Gastroesophageal sphincter (tissue), 4 donors: Measurements from ENCODE around the gene HM13. TPM values are rescaled to one million over a fixed set of nuclear protein-coding genes. Genes with fewer than 3 reads are reported as not detected.

Experiments used
- ATAC-seq: fragments of 150-250 bp; one replicate; pipeline ENCODE4 v1.9.1; 2016; ENCODE audit warnings: mild to moderate bottlenecking, moderate library complexity
- H3K27ac ChIP-seq, 4 donors: fragments of 200-600 bp; sonication (generic) in 3 of 4; 1 replicate in 3 of 4; 2 replicates in 1 of 4; pipeline ENCODE4 v1.5.1; 2016 to 2019
- H3K27me3 ChIP-seq: fragments of 200-600 bp; sonication (generic); one replicate; pipeline ENCODE4 v1.5.1; 2019
- H3K36me3 ChIP-seq, 2 donors: fragments of 200-600 bp; sonication (generic); one replicate each; pipeline ENCODE4 v1.5.1; 2019; ENCODE audit warnings: control low read depth in 1 of 2
- H3K4me1 ChIP-seq, 3 donors: fragments of 200-600 bp; sonication (generic); 1 replicate in 2 of 3; 2 replicates in 1 of 3; pipeline ENCODE4 v1.5.1; 2016 to 2019; ENCODE audit warnings: control low read depth in 2 of 3
- H3K4me3 ChIP-seq, 2 donors: fragments of 200-600 bp; sonication (generic); one replicate each; pipeline ENCODE4 v1.5.1; 2019; ENCODE audit warnings: mild to moderate bottlenecking in 1 of 2, moderate library complexity in 1 of 2
- H3K9me3 ChIP-seq, 3 donors: fragments of 200-600 bp; sonication (generic); one replicate each; pipeline ENCODE4 v1.5.1; 2017 to 2019; ENCODE audit warnings: control low read depth in 2 of 3
- EP300 ChIP-seq: sonication (generic); formaldehyde crosslinking; IDR thresholded peaks from one replicate; pipeline ENCODE4 v1.6.1; 2017; ENCODE audit warnings: antibody characterized with exemption, mild to moderate bottlenecking
- POLR2A ChIP-seq, 2 donors: fragments of 450-650 bp; IDR thresholded peaks; one replicate each; pipeline ENCODE4 v1.6.1; 2017; ENCODE audit warnings: antibody characterized with exemption in 2 of 2, mild to moderate bottlenecking in 2 of 2, moderate library complexity in 1 of 2
- POLR2AphosphoS5 ChIP-seq: sonication (generic); formaldehyde crosslinking; IDR thresholded peaks from one replicate; pipeline ENCODE4 v1.6.1; 2017; ENCODE audit warnings: antibody characterized with exemption
- WGBS, 2 donors: methylation state at CpG; one replicate each; pipeline ENCODE4 v1.1.5; 2018; ENCODE audit warnings: low coverage in 1 of 2; 5-methylcytosine and 5-hydroxymethylcytosine counted together
- small RNA-seq, 4 donors: library from RNA; depleted of rRNA; stranded (forward); fragments of <200 nt; gene quantifications; one replicate each; pipeline ENCODE3, GENCODE V24; 2016
- total RNA-seq, 4 donors: library from RNA; depleted of rRNA; stranded (reverse); fragments of >200 nt; gene quantifications; one replicate each; pipeline ENCODE4 v1.1.0, GENCODE V29; 2016
- TF ChIP-seq, protein P1 (sequence below), 4 experiments: fragments of 200-600 bp in 2 of 4; fragments of 450-650 bp in 2 of 4; sonication (generic) in 1 of 4; IDR thresholded peaks; one replicate each; pipeline ENCODE4 v1.5.1; 2017 to 2019; ENCODE audit warnings: antibody characterized with exemption in 4 of 4, mild to moderate bottlenecking in 2 of 4, moderate library complexity in 2 of 4

Gene HM13
- total RNA-seq, 4 donors from 2014 or later: 39.1 to 55.9 (median 44.8) TPM

DNA sequence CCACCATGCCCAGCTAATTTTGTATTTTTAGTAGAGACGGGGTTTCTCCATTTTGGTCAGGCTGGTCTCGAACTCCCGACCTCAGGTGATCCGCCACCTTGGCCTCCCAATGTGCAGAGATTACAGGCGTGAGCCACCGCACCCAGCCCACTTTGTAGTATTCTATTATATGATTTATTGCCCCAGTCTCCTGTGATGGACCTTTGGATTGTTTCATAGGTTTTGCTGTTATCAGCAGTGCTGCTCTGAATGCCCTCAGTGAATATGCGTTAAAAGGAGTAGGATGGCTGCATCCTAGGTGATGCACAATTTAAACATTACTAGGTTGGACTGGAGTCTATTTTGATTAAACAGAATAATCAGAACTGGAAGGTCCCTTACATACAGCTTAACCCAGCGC is 101.2 kb downstream of the HM13 start:
- WGBS, 2 donors: 90 to 93% methylated on average over 4 to 5 of the region's 8 CpGs
- TF ChIP-seq EP300 (no peak), POLR2A (IDR thresholded peaks at IDR 0.05) (no peak)
- TF ChIP-seq, protein P1, sequence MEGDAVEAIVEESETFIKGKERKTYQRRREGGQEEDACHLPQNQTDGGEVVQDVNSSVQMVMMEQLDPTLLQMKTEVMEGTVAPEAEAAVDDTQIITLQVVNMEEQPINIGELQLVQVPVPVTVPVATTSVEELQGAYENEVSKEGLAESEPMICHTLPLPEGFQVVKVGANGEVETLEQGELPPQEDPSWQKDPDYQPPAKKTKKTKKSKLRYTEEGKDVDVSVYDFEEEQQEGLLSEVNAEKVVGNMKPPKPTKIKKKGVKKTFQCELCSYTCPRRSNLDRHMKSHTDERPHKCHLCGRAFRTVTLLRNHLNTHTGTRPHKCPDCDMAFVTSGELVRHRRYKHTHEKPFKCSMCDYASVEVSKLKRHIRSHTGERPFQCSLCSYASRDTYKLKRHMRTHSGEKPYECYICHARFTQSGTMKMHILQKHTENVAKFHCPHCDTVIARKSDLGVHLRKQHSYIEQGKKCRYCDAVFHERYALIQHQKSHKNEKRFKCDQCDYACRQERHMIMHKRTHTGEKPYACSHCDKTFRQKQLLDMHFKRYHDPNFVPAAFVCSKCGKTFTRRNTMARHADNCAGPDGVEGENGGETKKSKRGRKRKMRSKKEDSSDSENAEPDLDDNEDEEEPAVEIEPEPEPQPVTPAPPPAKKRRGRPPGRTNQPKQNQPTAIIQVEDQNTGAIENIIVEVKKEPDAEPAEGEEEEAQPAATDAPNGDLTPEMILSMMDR (IDR thresholded peaks at IDR 0.05): no peak
- no peak overlapping the region for H3K27ac ChIP-seq
- no peak for ATAC-seq
- peaks cover 0 to 27% (median 2%) of the 10 kb centered on the region in 3 donors for H3K4me1 ChIP-seq
- H3K4me3 ChIP-seq: no peak overlapping the region
- no peaks in the 10 kb centered on the region for H3K27me3 ChIP-seq
- H3K36me3 ChIP-seq: no peaks in the 10 kb centered on the region
- no peaks in the 10 kb centered on the region for H3K9me3 ChIP-seq

DNA sequence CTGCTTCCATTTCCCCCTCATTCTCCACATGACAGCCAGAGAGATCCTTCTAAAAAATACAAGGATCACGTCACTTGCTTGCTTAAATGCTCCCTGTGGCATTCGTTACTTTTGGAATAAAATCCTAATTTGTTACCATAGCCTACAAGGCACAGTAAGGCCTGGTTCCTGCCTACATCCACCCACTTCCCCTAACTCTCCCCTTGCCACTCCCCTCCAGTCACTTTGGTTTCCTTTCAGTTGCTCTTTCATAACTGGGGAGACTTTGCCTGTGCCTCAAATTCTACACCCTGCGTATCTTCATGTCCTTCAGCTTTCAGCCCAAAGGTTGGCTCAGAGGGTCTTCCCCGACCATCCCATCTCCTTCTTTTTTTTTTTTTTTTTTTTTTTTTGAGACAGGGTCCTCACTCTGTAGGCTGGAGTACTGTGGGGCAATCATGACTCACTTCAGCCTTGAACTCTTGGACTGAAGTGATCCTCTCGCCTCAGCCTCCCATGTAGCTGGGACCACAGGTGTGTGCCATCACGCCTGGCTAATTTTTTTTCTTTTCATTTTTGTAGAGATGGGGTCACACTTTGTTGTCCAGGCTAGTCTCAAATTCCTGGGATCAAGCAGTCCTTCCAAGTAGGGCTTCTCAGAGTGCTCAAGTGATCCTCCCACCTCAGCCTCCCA is 103.3 kb downstream of the HM13 start:
- no peak overlapping the region for H3K4me3 ChIP-seq
- TF ChIP-seq, protein P1 (IDR thresholded peaks at IDR 0.05): no peak
- TF ChIP-seq POLR2AphosphoS5: no peak
- H3K27ac ChIP-seq: no peak overlapping the region
- ATAC-seq: no peak
- H3K27me3 ChIP-seq: no peaks in the 10 kb centered on the region
- H3K36me3 ChIP-seq: no peaks in the 10 kb centered on the region
- peaks cover 0 to 16% (median 4%) of the 10 kb centered on the region in 3 donors for H3K4me1 ChIP-seq
- no peaks in the 10 kb centered on the region for H3K9me3 ChIP-seq
- WGBS, 2 donors: 67 to 91% methylated on average over 1 to 5 of the region's 6 CpGs

Small RNA genes lying within 50 kb of the gene (small RNA-seq; reads per million reads assigned to genes)
- 0 to 0.12 (median 0) reads per million in 4 donors for gene MIR3193

Other genes with a start within 250 kb of the HM13 start
- not detected for gene DEFB116, start 205.9 kb upstream of the HM13 start, total RNA-seq
- not detected for gene DEFB118, start 145.8 kb upstream of the HM13 start, total RNA-seq
- not detected for gene DEFB119, start 123.9 kb upstream of the HM13 start, total RNA-seq
- gene DEFB121, start 108.2 kb upstream of the HM13 start, total RNA-seq: not detected
- not detected for gene DEFB123, start 73.8 kb upstream of the HM13 start, total RNA-seq
- 1 to 10 TPM in 1 of 4 donors, not detected in 3; 2.0 TPM for gene DEFB124, start 39.3 kb upstream of the HM13 start, total RNA-seq
- 1 to 10 TPM; 3.2 to 7.1 (median 5.4) TPM for gene REM1, start 39.2 kb upstream of the HM13 start, total RNA-seq
- gene ID1, start 90.8 kb downstream of the HM13 start, total RNA-seq: 100 to 1,000 TPM; 221 to 714 (median 372) TPM
- gene COX4I2, start 123.5 kb downstream of the HM13 start, total RNA-seq: 10 to 100 TPM in 2 of 4 donors, 1 to 10 TPM in 1, not detected in 1; 4.6 to 40.9 (median 12.1) TPM
- 100 to 1,000 TPM in 3 of 4 donors, 10 to 100 TPM in 1; 71.9 to 171 (median 135) TPM for gene BCL2L1, start 208.4 kb downstream of the HM13 start, total RNA-seq
- 1 to 10 TPM in 1 of 4 donors, under 1 TPM in 3; 0.13 to 1.4 (median 0.74) TPM for gene TPX2, start 224.8 kb downstream of the HM13 start, total RNA-seq